ENCODE data around the gene NPDC1. TPM values are rescaled to one million over a fixed set of nuclear protein-coding genes. Genes with fewer than 3 reads are reported as not detected.
A peak's percentile ranks its signal among the peaks of the same experiment; 100 is the strongest.

Gene NPDC1
- polyA plus RNA-seq, 3 donors = 0.51 to 2.7 TPM; not detected in 1

- Histone ChIP-seq H4K20me1 (ENCODE audit: insufficient read depth, low read length) (no peaks in the 10 kb centered on the region), H2AFZ (ENCODE audit: insufficient read depth, low read depth, low read length, poor library complexity, severe bottlenecking) (no peak overlapping the region), H3K27me3 (ENCODE audit: control insufficient read depth in 2 of 2, insufficient read depth in 2 of 2, low read length in 2 of 2) (peaks cover 0 to 19% of the 10 kb centered on the region in 2 donors), H3K9me3 (replicated peaks in 1 of 2; ENCODE audit: control insufficient read depth in 1 of 2, insufficient read depth in 1 of 2, low read length in 2 of 2) (no peaks in the 10 kb centered on the region), H3K4me3 (replicated peaks in 1 of 3; ENCODE audit: low read depth in 2 of 3, low read length in 3 of 3) (no peak overlapping the region), H3K36me3 (replicated peaks in 1 of 2; ENCODE audit: control insufficient read depth in 1 of 2, insufficient read depth in 2 of 2, low read length in 2 of 2) (no peaks in the 10 kb centered on the region), H3K79me2 (ENCODE audit: insufficient read depth, low read length) (no peaks in the 10 kb centered on the region), H3K4me1 (ENCODE audit: control insufficient read depth in 1 of 2, insufficient read depth in 2 of 2, low read length in 2 of 2) (peaks cover 0 to 3% of the 10 kb centered on the region in 2 donors), H3K4me2 (replicated peaks; ENCODE audit: extremely low read depth, low read length, poor library complexity, severe bottlenecking) (no peak overlapping the region), H3K9ac (ENCODE audit: insufficient read depth, low read length, poor library complexity, severe bottlenecking) (no peak overlapping the region), H3K27ac (ENCODE audit: low read depth in 1 of 2, low read length in 2 of 2) (no peak overlapping the region)
- no peak for DNase-seq
- 50% methylated on average over 2 of the region's 9 CpGs for WGBS (ENCODE audit: insufficient coverage)
- peaks cover 9% of the 10 kb centered on the region for H3K4me1 Mint-ChIP-seq
- H3K4me3 Mint-ChIP-seq = no peak overlapping the region
- H3K36me3 Mint-ChIP-seq = no peaks in the 10 kb centered on the region
- no peaks in the 10 kb centered on the region for H3K9me3 Mint-ChIP-seq
- intact Hi-C loops (cut with micrococcal nuclease) = no loop called here
- peaks cover 34 to 50% (median 42%) of the 10 kb centered on the region in 3 donors for H3K27me3 Mint-ChIP-seq (ENCODE audit: low read depth in 3 of 3)
- no peak for TF ChIP-seq CTCF (IDR thresholded peaks at IDR 0.05)
- peak overlapping the region in 1 of 7 donors; percentile 63 for H3K27ac Mint-ChIP-seq
These were observed 12.7 kb upstream of the NPDC1 start for GRCh38 chr9:137058521-137059234.

- H3K9ac ChIP-seq (ENCODE audit: insufficient read depth, low read length, poor library complexity, severe bottlenecking) = no peak overlapping the region
- TF ChIP-seq CTCF (IDR thresholded peaks at IDR 0.05) = no peak
- Mint-ChIP-seq H3K36me3 (no peaks in the 10 kb centered on the region), H3K4me3 (no peak overlapping the region), H3K27me3 (ENCODE audit: low read depth in 3 of 3) (peaks cover 43 to 61% (median 46%) of the 10 kb centered on the region in 3 donors), H3K4me1 (peaks cover 13% of the 10 kb centered on the region), H3K9me3 (no peaks in the 10 kb centered on the region), H3K27ac (no peak overlapping the region)
- H3K27me3 ChIP-seq (ENCODE audit: control insufficient read depth in 2 of 2, insufficient read depth in 2 of 2, low read length in 2 of 2) = peaks cover 10 to 27% of the 10 kb centered on the region in 2 donors
- no peak overlapping the region for H3K27ac ChIP-seq (ENCODE audit: low read depth in 1 of 2, low read length in 2 of 2)
- no peak overlapping the region for H3K4me2 ChIP-seq (replicated peaks; ENCODE audit: extremely low read depth, low read length, poor library complexity, severe bottlenecking)
- no peaks in the 10 kb centered on the region for H4K20me1 ChIP-seq (ENCODE audit: insufficient read depth, low read length)
- no peak overlapping the region for H2AFZ ChIP-seq (ENCODE audit: insufficient read depth, low read depth, low read length, poor library complexity, severe bottlenecking)
- no peaks in the 10 kb centered on the region for H3K36me3 ChIP-seq (replicated peaks in 1 of 2; ENCODE audit: control insufficient read depth in 1 of 2, insufficient read depth in 2 of 2, low read length in 2 of 2)
- 93% methylated on average over 11 of the region's 16 CpGs for WGBS (ENCODE audit: insufficient coverage)
- peaks cover 0 to 5% of the 10 kb centered on the region in 2 donors for H3K9me3 ChIP-seq (replicated peaks in 1 of 2; ENCODE audit: control insufficient read depth in 1 of 2, insufficient read depth in 1 of 2, low read length in 2 of 2)
- no peak for DNase-seq
- peaks cover 0 to 10% of the 10 kb centered on the region in 2 donors for H3K4me1 ChIP-seq (ENCODE audit: control insufficient read depth in 1 of 2, insufficient read depth in 2 of 2, low read length in 2 of 2)
- H3K79me2 ChIP-seq (ENCODE audit: insufficient read depth, low read length) = no peaks in the 10 kb centered on the region
- no peak overlapping the region for H3K4me3 ChIP-seq (replicated peaks in 1 of 3; ENCODE audit: low read depth in 2 of 3, low read length in 3 of 3)
- intact Hi-C loops (cut with micrococcal nuclease) = no loop called here
These were observed 11.6 kb upstream of the NPDC1 start for GRCh38 chr9:137057545-137057944.

All from CD14-positive monocyte (primary cell).